ENCODE results near the gene NELFCD.

DNA sequence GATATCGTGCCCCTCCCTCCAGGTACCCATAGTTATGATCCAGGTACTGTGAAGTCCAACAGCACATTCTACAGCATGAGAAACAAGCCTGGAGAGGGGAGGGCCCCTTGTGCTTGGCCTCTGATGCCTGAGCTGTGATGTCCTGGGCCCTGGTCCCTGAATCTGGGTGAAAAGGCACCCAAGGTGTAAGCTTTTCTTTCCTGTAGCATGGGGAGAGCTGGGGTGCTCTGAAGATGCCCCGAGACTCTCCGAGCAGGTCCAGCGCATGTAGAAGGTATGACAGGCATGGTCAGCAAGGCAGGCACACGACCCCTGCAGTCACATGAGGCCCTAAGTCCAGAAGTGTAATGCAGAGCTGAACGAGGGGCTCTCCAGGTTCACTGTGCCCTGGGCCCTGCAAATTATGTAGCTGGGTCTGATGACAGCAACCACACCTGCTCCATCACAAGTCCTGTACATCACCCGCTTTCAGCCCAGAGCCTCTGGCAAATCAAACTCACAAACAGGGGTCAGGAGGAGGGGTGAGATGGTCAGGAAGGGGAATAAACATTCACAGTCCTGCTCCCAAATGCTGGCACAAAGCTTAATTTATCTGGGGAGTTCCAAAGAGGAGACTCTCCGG is 27.8 kb downstream of the NELFCD start:
- TF ChIP-seq, protein P1, sequence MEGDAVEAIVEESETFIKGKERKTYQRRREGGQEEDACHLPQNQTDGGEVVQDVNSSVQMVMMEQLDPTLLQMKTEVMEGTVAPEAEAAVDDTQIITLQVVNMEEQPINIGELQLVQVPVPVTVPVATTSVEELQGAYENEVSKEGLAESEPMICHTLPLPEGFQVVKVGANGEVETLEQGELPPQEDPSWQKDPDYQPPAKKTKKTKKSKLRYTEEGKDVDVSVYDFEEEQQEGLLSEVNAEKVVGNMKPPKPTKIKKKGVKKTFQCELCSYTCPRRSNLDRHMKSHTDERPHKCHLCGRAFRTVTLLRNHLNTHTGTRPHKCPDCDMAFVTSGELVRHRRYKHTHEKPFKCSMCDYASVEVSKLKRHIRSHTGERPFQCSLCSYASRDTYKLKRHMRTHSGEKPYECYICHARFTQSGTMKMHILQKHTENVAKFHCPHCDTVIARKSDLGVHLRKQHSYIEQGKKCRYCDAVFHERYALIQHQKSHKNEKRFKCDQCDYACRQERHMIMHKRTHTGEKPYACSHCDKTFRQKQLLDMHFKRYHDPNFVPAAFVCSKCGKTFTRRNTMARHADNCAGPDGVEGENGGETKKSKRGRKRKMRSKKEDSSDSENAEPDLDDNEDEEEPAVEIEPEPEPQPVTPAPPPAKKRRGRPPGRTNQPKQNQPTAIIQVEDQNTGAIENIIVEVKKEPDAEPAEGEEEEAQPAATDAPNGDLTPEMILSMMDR (IDR thresholded peaks at IDR 0.05; ENCODE audit: insufficient read depth, low read length, poor library complexity, severe bottlenecking) = no peak
- no peak for TF ChIP-seq EZH2phosphoT487 (conservative IDR thresholded peaks at IDR 0.05; ENCODE audit: low read length)

Data from SU-DHL-6 (cell line).